HTR-8/SVneo (cell line): Measurements from ENCODE around the gene ZRANB3.
A peak's percentile ranks its signal among the peaks of the same experiment; 100 is the strongest.

Experiments used
- DNase-seq: peaks from one replicate; pipeline ENCODE4 v3.0.0; 2011; ENCODE audit warnings: low spot score, mixed read lengths; ENCODE audit not compliant: insufficient read length
- FAIRE-seq: peaks from 2 replicates; lab custom pipeline; 2011; peaks lifted over from hg19 to GRCh38; lab: Jason Lieb, UNC

Gene ZRANB3

DNA sequence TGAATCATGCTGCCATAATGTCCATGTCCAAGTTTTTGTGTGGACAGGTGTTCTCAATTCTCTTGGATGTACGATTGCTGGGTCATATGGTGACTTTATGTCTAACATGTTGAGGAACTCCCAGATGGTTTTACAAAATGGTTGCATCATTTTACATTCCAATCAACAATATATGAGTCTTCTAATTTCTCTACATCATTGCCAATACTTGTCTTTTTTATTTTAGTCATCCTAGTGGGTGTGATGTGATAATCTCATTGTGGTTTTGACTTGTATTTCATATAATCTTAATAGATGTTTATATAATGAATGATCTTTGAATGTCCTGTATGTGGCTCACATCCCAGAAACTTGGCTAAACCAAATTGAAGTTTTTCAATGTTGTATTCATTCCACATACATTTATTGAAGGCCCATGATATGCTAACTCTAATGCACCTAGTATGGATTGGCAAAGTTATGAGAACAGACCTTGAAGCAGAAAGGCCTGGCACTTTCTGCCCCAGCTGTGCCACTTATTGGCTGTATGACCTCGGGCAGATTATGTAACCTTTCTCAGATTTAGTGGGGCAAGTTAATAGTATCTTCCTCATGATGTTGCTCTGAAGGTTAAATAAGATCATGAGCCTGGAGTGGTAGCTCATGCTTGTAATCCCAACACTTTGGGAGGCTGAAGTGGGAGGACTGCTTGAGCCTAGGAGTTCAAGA is 273.5 kb downstream of the ZRANB3 start:
- DNase-seq (no peak), FAIRE-seq (no peak)

GRCh38 chr2:135256531-135257260 is 274.3 kb downstream of the ZRANB3 start:
- no peak for FAIRE-seq
- DNase-seq = no peak

DNA sequence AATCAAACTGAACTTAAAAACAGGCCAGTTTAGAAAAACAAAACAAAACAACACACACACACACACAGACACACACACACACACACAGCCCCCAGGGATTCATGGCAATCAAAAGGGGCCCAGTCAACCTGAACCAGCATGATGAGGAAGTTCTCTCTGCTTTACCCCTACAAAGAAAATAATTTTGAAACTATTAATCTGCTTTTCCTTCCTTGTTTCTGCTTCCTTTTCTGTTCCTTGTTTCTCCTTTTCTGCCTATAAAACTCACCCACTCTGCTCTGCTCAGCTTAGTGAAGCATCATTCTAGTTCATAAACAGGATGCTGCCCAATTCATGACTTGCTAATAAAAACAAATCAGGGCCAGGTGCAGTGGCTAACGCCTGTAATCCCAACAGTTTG is 275.8 kb downstream of the ZRANB3 start:
- DNase-seq (no peak), FAIRE-seq (no peak)

DNA sequence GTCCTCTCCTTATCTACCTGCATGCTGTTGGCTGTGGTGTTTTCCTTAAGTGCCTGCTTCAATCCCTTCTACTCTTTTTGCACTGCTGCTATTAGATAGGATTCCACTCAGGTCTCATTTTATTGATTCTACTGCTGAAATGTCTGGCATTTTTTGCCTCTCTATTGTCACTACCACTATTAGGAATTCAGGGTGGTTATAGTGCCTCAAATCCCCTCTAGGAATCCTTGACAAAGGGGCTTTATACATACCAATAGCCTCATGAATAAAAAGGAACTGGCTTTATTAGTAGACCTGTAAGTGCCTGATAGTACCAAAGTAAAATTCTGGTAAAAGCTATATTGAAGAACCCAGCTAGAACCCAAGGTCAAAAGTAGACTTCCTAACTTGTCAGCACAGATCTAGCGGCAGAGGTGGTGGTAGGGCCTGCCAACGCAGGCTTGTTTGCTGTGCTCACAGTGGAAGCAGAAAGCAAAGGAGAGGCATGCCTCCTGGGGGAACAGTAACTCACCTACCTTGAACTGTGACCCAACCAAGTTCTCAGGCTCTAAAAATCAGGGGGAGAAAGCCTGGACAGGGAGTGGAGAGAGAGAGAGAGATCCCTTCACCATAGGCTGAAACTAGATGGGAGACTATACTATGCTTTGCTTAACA is 278.1 kb downstream of the ZRANB3 start:
- no peak for FAIRE-seq

GRCh38 chr2:135248611-135249010 is 282.4 kb downstream of the ZRANB3 start:
- DNase-seq (no peak), FAIRE-seq (no peak)

More for the DNA sequence above, 278.1 kb downstream of the ZRANB3 start:
- no peak for DNase-seq

DNA sequence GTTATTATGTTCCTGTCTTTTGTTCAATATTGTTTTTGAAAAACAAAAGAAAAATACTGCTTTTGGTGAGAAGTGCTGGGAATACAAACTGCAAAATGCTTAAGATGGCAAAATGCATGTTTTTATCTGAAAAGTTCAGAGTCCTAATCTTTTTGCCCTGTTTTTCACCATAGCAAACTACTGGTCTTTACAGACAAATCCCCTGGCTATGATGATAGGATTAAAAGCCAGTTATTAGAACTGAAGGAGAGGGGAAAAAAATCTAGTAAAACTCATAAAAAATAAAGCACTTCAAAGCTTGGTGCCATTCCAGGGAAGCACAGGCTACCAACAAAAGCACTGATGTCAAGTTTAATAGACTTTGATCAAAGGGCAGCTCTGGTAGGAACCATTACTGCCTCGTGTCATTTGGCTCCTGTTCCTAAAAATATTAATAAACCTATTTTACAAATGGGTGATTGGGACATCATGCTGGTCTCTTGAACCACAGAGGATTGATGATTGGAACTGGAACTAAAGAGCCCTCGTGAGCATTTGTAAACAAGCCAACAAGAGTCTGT is 284.2 kb downstream of the ZRANB3 start:
- DNase-seq = no peak
- FAIRE-seq = no peak

DNA sequence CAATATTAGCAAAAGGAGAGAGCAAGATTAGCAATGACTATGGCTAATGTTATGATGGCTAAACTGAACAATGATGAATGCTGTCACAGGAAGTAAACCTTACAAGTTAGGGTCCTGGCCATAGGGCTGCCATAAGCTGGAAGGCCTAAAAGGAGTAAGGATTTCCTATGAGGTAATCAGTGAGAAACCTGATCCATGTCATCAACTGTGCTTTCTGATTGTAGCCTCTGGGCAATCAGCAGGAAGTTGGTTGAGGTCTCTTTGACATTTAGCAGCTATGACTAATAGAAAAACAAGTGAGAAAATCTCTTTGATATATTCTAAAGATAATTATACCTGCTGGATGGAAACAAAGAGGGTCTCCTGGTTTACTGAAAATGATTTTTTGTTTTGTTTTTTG is 285.9 kb downstream of the ZRANB3 start:
- DNase-seq = peak; percentile 48
- FAIRE-seq = no peak

DNA sequence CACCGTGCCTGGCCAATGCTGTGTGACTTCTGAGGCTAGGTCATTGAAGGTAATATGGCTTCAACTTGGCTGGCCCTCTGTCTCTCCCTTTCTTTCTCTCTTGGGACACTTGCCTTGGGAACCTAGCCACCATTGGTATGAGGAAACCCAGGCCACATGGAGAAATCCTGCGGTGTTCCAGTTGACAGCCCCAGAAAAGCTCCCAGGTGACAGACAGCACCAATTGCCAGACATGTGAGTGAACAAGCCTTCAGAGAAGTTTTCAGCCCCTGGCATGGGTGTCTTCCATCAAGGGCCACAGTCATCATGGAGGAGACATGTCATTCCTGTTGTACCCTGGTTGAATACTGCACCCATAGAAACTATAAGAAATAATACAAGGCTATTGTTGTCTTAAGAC is 292.4 kb downstream of the ZRANB3 start:
- DNase-seq (no peak), FAIRE-seq (no peak)

DNA sequence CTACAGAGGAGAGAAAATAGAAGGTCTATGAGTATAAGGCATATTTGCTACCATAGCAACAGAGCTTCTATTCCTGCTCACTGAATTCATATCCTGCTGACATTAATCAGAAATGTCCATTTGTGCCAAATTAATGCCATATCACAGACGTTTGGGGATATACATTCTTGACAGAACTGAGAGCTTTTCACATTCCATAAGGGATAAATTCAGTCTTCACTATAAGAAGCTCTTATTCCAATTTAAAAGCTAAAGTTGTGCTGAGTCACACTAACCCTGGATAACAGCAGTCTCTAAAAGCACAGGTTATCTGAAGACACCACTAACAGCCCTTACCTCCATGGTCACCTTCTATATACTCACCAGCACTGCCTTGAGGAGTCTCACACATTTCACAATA is 300.9 kb downstream of the ZRANB3 start:
- DNase-seq (no peak), FAIRE-seq (no peak)

DNA sequence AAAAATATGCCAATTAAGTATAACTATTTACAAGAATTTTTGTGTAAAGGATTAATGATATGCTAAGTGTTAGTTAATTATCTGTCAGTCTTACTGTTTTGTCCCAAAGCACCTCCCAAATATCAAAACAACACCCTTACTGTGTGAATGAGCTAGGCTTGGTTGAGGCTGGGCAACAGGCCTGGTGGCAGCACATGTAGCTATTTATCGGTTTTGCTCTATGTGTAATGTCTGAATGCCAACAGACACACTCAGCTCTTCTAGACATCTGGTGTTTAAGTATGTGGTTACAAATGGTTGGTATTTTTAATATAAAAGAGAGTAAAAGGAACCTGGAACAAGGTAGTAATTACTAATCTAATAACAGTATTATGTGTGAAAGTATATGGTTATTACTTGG is 303.6 kb downstream of the ZRANB3 start:
- DNase-seq (no peak), FAIRE-seq (no peak)

- DNase-seq (no peak), FAIRE-seq (no peak)
Measured at GRCh38 chr2:135226961-135227360, 304.1 kb downstream of the ZRANB3 start.

- FAIRE-seq = no peak
- no peak for DNase-seq
Measured at GRCh38 chr2:135225781-135226180, 305.2 kb downstream of the ZRANB3 start.

- DNase-seq (no peak), FAIRE-seq (no peak)
Measured at GRCh38 chr2:135219226-135219625, 311.8 kb downstream of the ZRANB3 start.

DNA sequence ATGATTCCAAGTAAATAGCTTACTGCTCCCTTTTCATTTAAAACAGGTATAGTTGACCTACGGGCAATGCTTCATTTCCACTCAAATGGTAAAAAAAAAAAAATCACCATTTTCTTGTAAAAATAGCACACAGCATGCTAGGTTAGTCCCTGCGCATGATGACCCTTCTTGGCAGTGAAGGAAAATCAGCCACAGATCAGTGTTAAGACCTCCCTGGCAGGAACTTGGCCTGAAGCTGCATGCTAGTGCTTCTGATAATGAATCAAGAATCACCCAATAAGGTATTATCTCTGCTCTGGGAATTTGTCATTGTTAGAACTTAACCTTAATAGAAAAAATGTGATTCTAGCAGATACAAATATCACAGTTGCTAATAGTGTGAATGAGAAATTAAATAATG is 312.6 kb downstream of the ZRANB3 start:
- FAIRE-seq (no peak), DNase-seq (no peak)

DNA sequence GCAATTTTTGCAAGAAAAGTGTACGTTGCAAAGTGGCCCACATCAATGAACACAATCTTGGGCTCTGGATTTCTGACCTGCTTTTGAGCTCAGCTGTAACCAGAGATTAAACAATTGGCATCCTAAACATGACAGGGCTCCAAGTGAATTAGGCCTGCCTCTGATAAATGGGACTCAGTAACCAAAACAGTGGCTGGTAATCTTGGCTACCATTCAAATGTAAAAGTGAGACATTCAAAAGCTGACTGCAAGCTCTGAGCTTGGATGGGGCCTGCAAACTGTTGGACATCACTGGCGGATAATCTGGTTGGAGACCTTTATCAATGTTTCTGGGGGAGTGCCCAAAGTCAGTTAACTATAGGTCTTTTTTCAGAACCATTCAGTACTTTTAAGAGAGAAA is 318.3 kb downstream of the ZRANB3 start:
- DNase-seq (no peak), FAIRE-seq (no peak)

DNA sequence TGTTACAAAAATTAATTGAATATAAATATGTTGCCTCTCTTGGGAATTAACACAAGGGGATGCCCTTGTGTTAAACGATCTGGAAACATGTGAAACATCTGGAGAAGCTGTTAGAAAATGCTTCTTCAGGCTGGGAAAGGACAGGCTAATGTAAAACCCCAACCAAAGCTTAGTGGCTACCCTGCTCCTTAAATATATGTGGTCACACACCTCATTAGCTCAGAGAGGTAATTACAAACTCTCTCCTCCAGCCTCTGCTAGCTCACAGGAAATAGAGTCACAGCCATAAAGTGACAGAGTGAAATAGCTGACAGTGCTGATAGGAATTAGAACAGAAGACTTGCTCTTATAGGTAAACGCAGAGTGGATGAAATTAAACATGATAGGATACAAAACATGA is 323.0 kb downstream of the ZRANB3 start:
- no peak for FAIRE-seq

DNA sequence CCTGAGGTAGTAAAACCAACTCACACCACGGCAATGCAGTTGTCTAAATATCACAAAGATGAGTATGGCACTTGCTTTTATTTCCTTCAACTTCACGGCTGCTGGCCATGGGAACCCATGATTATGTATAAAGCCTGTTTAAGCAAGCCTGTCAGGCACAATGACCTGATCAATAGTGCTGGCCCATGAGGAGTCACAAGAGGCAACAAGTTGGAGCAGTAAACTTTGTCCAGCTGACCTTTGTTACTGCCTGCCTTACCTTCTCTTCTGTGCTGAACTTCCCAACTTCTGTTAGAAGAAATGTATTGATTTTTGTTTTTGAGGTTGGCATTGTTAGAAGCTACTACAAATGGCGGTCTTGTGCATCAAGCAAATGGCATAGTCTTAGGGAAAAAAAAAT is 327.1 kb downstream of the ZRANB3 start:
- DNase-seq (no peak), FAIRE-seq (no peak)

More for the DNA sequence above, 323.0 kb downstream of the ZRANB3 start:
- DNase-seq = no peak

- DNase-seq (no peak), FAIRE-seq (no peak)
Measured at GRCh38 chr2:135202751-135203150, 328.3 kb downstream of the ZRANB3 start.

GRCh38 chr2:135198481-135198880 is 332.5 kb downstream of the ZRANB3 start:
- DNase-seq = no peak
- no peak for FAIRE-seq

- FAIRE-seq (no peak), DNase-seq (no peak)
Measured at GRCh38 chr2:135190799-135191198, 340.2 kb downstream of the ZRANB3 start.

- FAIRE-seq = no peak
Measured at GRCh38 chr2:135189148-135189547, 341.9 kb downstream of the ZRANB3 start.

More at GRCh38 chr2:135189148-135189547, 341.9 kb downstream of the ZRANB3 start:
- DNase-seq = no peak
